MM.1S (cell line): ENCODE results near the gene KLHL21.
"Not testable (repeated sequence)": the region's sequence is repeated elsewhere in the genome, so short reads cannot be mapped to it uniquely, and the experiment has no call there.

Experiments
- DNase-seq: peaks from one replicate; pipeline ENCODE4 v3.0.0-alpha.2; 2015
- H2AFZ ChIP-seq: fragments of 300-600 bp; sonication (generic); 2 replicates; pipeline ENCODE4 v1.6.0; 2016; ENCODE audit warnings: antibody characterized with exemption, low read length
- H3F3A ChIP-seq: fragments of 300-600 bp; sonication (generic); 2 replicates; pipeline ENCODE4 v1.6.1; 2016; ENCODE audit warnings: mild to moderate bottlenecking, antibody characterized with exemption, low read length, moderate library complexity, mixed read lengths; ENCODE audit not compliant: insufficient read depth
- H3K27ac ChIP-seq: fragments of 300-600 bp; sonication (generic); 2 replicates; pipeline ENCODE4 v1.5.1; 2016; ENCODE audit warnings: mild to moderate bottlenecking, low read length
- H3K27me3 ChIP-seq: fragments of 300-600 bp; sonication (generic); replicated peaks from 2 replicates; pipeline ENCODE4 v1.6.0; 2016; ENCODE audit warnings: low read length; ENCODE audit not compliant: insufficient read depth
- H3K36me3 ChIP-seq: fragments of 300-600 bp; sonication (generic); replicated peaks from 2 replicates; pipeline ENCODE4 v1.6.1; 2016; ENCODE audit warnings: mild to moderate bottlenecking, low read length, mixed read lengths; ENCODE audit not compliant: insufficient read depth
- H3K4me1 ChIP-seq: fragments of 300-600 bp; sonication (generic); 2 replicates; pipeline ENCODE4 v1.6.1; 2016; ENCODE audit warnings: low read length, mixed read lengths
- H3K4me2 ChIP-seq: fragments of 300-600 bp; sonication (generic); 2 replicates; pipeline ENCODE4 v1.6.0; 2016; ENCODE audit warnings: low read depth, low read length
- H3K4me3 ChIP-seq: fragments of 300-600 bp; sonication (generic); 2 replicates; pipeline ENCODE4 v1.5.1; 2016; ENCODE audit warnings: low read length, mixed read lengths
- H3K79me2 ChIP-seq: fragments of 300-600 bp; sonication (generic); 2 replicates; pipeline ENCODE4 v1.6.1; 2016; ENCODE audit warnings: mixed run types, low read length, mixed read lengths
- H3K9ac ChIP-seq: fragments of 300-600 bp; sonication (generic); 2 replicates; pipeline ENCODE4 v1.6.1; 2016; ENCODE audit warnings: low read length, mixed read lengths
- H3K9me2 ChIP-seq: fragments of 300-600 bp; sonication (generic); replicated peaks from 2 replicates; pipeline ENCODE4 v1.6.1; 2016; ENCODE audit warnings: mild to moderate bottlenecking, low read length, mixed read lengths; ENCODE audit not compliant: insufficient read depth
- H3K9me3 ChIP-seq: fragments of 300-600 bp; sonication (generic); replicated peaks from 2 replicates; pipeline ENCODE4 v1.6.1; 2016; ENCODE audit warnings: mild to moderate bottlenecking, low read length, mixed read lengths; ENCODE audit not compliant: insufficient read depth
- H4K20me1 ChIP-seq: fragments of 300-600 bp; sonication (generic); 2 replicates; pipeline ENCODE4 v1.6.1; 2016; ENCODE audit warnings: mild to moderate bottlenecking, low read length, moderate library complexity, mixed read lengths; ENCODE audit not compliant: insufficient read depth
- EZH2 ChIP-seq: fragments of 300-600 bp; sonication (generic); optimal IDR thresholded peaks from 2 replicates; pipeline ENCODE3; 2017; ENCODE audit warnings: low read depth, mild to moderate bottlenecking, antibody characterized with exemption, low read length, mixed read lengths
- EZH2phosphoT487 ChIP-seq: fragments of 300-600 bp; sonication (generic); IDR thresholded peaks from 2 replicates; pipeline ENCODE4 v1.6.1; 2018; ENCODE audit warnings: antibody characterized with exemption, low read length
- TF ChIP-seq, protein P1 (sequence below): fragments of 300-600 bp; sonication (generic); IDR thresholded peaks from 2 replicates; pipeline ENCODE4 v1.5.1; 2016; ENCODE audit warnings: antibody characterized with exemption, low read length, mixed read lengths

Gene KLHL21

DNA sequence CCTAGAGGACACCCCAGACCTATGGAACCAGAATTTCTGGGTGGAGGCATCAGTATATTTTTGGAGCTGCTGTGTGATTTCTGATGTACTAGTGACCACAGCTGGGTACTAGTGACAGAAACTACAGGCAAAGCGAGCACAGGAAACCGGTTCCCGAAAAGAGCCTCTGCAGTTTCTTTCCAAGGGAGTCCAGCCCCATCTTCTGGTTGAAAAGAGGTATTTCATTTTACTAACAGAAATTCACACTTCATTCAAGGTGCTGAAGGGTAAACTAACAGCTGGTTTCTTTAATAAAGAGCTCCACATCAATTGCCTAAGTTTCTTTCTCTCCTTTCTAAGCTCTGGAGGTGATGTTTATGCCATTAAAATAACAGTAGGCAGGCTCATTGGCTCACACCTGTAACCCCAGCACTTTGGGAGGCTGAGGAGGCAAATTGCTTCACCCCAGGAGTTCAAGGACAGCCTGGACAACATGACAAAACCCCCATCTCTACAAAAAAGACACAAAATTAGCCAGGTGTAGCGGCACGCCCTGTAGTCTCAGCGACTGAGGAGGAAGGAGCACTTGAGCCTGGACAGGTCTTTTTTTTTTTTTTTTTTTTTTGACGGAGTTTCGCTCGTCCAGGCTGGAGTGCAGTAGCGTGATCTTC lies 44.0 kb upstream of the KLHL21 start:
- Histone ChIP-seq H3K9me3 (no peaks in the 10 kb centered on the region), H3K4me1 (no peaks in the 10 kb centered on the region), H3K36me3 (no peaks in the 10 kb centered on the region), H3K79me2 (no peaks in the 10 kb centered on the region), H3K9ac (no peak overlapping the region), H3K27me3 (no peaks in the 10 kb centered on the region), H3F3A (no peaks in the 10 kb centered on the region), H4K20me1 (no peaks in the 10 kb centered on the region), H3K4me3 (no peak overlapping the region), H3K9me2 (no peaks in the 10 kb centered on the region), H3K27ac (no peak overlapping the region), H3K4me2 (no peak overlapping the region), H2AFZ (no peak overlapping the region)
- DNase-seq: peak; percentile 37
- TF ChIP-seq, protein P1, sequence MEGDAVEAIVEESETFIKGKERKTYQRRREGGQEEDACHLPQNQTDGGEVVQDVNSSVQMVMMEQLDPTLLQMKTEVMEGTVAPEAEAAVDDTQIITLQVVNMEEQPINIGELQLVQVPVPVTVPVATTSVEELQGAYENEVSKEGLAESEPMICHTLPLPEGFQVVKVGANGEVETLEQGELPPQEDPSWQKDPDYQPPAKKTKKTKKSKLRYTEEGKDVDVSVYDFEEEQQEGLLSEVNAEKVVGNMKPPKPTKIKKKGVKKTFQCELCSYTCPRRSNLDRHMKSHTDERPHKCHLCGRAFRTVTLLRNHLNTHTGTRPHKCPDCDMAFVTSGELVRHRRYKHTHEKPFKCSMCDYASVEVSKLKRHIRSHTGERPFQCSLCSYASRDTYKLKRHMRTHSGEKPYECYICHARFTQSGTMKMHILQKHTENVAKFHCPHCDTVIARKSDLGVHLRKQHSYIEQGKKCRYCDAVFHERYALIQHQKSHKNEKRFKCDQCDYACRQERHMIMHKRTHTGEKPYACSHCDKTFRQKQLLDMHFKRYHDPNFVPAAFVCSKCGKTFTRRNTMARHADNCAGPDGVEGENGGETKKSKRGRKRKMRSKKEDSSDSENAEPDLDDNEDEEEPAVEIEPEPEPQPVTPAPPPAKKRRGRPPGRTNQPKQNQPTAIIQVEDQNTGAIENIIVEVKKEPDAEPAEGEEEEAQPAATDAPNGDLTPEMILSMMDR: peak; percentile 46
- TF ChIP-seq EZH2: no peak

DNA sequence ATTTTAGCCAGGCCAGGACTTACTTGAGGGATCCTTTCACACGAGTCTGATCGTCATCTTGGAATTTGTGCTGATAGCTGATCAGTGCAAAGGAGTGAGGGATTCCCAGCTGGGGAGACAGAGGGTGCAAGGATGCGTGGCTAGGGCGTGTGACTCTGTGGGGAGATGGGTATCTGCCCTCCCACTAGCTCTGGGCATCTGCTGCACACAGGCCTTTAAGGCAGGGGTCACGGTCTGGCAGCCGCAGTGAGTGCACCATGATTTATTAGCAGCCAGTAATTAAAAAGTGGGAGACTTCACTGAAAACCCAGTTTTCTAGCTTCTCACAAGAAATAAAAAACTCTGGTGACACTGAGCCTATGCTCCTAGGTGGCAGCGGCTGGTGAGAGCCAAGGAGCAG lies 42.3 kb upstream of the KLHL21 start:
- Histone ChIP-seq H3K9ac (no peak overlapping the region), H3K79me2 (no peaks in the 10 kb centered on the region), H3K27ac (no peak overlapping the region)

DNA sequence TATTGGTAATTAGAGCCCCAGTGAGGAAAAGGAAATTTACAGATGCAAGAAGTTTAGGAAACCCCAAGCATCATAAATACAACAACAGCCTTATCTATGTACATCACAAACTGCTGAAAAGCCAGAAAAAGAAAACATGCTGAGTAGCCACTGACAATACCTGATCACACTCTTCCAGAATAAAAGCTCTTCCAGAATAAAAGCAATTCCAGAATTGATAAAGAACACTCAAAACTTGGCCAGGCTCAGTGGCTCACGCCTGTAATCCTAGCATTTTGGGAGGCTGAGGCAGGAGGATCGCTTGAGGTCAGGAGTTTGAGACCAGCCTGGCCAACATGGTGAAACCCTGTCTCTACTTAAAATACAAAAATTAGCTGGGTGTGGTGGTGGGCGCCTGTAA lies 38.2 kb upstream of the KLHL21 start:
- not testable (repeated sequence) for H3K36me3 ChIP-seq, DNase-seq, H3K9me3 ChIP-seq, H2AFZ ChIP-seq, H3K4me2 ChIP-seq, H3K9me2 ChIP-seq, H3K4me3 ChIP-seq, H3F3A ChIP-seq, H4K20me1 ChIP-seq, H3K27ac ChIP-seq, H3K9ac ChIP-seq, H3K27me3 ChIP-seq, H3K4me1 ChIP-seq, H3K79me2 ChIP-seq

More for the DNA sequence above, 42.3 kb upstream of the KLHL21 start:
- Histone ChIP-seq H3K4me1 (no peaks in the 10 kb centered on the region), H4K20me1 (no peaks in the 10 kb centered on the region), H3F3A (no peaks in the 10 kb centered on the region), H3K4me2 (no peak overlapping the region), H3K9me2 (no peaks in the 10 kb centered on the region), H3K4me3 (no peak overlapping the region), H3K27me3 (no peaks in the 10 kb centered on the region), H2AFZ (no peak overlapping the region), H3K9me3 (no peaks in the 10 kb centered on the region), H3K36me3 (no peaks in the 10 kb centered on the region)
- TF ChIP-seq, protein P1: no peak
- TF ChIP-seq EZH2: no peak
- TF ChIP-seq EZH2phosphoT487: no peak
- DNase-seq: no peak

DNA sequence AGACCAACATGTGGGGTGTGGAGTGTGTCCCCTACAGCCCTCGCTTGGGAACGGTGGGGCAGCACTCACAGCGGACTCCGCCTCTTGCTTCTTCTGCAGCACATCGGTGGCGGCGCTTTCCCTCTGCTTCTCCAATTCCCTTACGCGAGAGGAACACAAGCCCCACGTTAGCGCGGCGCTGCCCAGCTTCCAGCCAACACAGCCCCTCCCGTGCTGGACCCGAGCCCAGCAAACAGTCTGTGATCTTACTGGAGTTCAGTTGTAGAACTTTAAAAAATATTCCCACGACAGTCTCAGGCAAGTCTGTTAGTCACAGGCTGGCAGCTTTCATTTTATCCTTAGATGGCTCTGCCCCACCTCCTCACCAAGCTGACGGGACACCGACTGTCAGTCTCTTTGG lies 35.6 kb upstream of the KLHL21 start:
- DNase-seq: no peak
- H3K9ac ChIP-seq: no peak overlapping the region
- no peaks in the 10 kb centered on the region for H3K9me3 ChIP-seq
- no peaks in the 10 kb centered on the region for H3K9me2 ChIP-seq
- TF ChIP-seq, protein P1: no peak
- TF ChIP-seq EZH2: no peak
- no peak for TF ChIP-seq EZH2phosphoT487
- H3K79me2 ChIP-seq: no peaks in the 10 kb centered on the region
- H3K4me3 ChIP-seq: no peak overlapping the region
- no peaks in the 10 kb centered on the region for H3K4me1 ChIP-seq
- H2AFZ ChIP-seq: no peak overlapping the region
- H3K27me3 ChIP-seq: no peaks in the 10 kb centered on the region
- peaks cover 4% of the 10 kb centered on the region; the same call in 1 of the 2 replicates for H3K36me3 ChIP-seq
- H3F3A ChIP-seq: no peaks in the 10 kb centered on the region
- no peaks in the 10 kb centered on the region for H4K20me1 ChIP-seq
- H3K4me2 ChIP-seq: no peak overlapping the region
- no peak overlapping the region for H3K27ac ChIP-seq
